H1 (cell line): ENCODE measurements around the gene SCN1B. TPM values are rescaled to one million over a fixed set of nuclear protein-coding genes. Genes with fewer than 3 reads are reported as not detected.

ENCODE experiments used
- ATF2 ChIP-seq: IDR thresholded peaks from 2 replicates; pipeline ENCODE4 v1.6.1; 2012; ENCODE audit warnings: low read length, inconsistent platforms
- CBX5 ChIP-seq: fragments of 300-800, 300-1000 bp; sonication (generic); IDR thresholded peaks from 2 replicates; pipeline ENCODE4 v1.7.1; 2016; ENCODE audit warnings: antibody characterized with exemption, low read length, low read depth
- FOSL1 ChIP-seq: IDR thresholded peaks from 2 replicates; pipeline ENCODE4 v1.6.1; 2011; ENCODE audit warnings: mild to moderate bottlenecking, low read depth, low read length, moderate library complexity; ENCODE audit not compliant: insufficient read depth
- KDM1A ChIP-seq: fragments of 200-600, 300-600 bp; sonication (generic); IDR thresholded peaks from 2 replicates; pipeline ENCODE4 v1.7.1; 2016; ENCODE audit warnings: mild to moderate bottlenecking, low read length, borderline replicate concordance
- SP4 ChIP-seq: IDR thresholded peaks from 2 replicates; pipeline ENCODE4 v1.6.1; 2012; ENCODE audit warnings: low read length, inconsistent platforms
- polyA plus RNA-seq, 7 experiments: library from polyadenylated mRNA; depleted of rRNA in 3 of 7; stranded (reverse) in 5 of 7; unstranded in 2 of 7; fragments of >200 nt in 5 of 7; fragments of 200-250 nt in 2 of 7; gene quantifications; 1 replicate in 5 of 7; 2 replicates in 1 of 7; 4 replicates in 1 of 7; pipeline versions ENCODE4 v1.2.1 to v1.2.3, GENCODE V29; 2011 to 2013; ENCODE audit warnings: missing spikeins in 2 of 7, mixed read lengths in 2 of 7
- total RNA-seq: library from RNA; stranded (reverse); fragmentation: NEBNext Ultra II Directional; extraction: Animal tissue kit (Norgen Biotek cat#: 25700); gene quantifications from 2 replicates; pipeline ENCODE4 v1.2.1, GENCODE V29; 2021

The SCN1B gene
- total and polyA plus RNA-seq, 2 of the 8 experiments (the other 6 are each of a cell fraction or from before 2014, with no cell fraction given) = 3.1 to 3.5 TPM

DNA sequence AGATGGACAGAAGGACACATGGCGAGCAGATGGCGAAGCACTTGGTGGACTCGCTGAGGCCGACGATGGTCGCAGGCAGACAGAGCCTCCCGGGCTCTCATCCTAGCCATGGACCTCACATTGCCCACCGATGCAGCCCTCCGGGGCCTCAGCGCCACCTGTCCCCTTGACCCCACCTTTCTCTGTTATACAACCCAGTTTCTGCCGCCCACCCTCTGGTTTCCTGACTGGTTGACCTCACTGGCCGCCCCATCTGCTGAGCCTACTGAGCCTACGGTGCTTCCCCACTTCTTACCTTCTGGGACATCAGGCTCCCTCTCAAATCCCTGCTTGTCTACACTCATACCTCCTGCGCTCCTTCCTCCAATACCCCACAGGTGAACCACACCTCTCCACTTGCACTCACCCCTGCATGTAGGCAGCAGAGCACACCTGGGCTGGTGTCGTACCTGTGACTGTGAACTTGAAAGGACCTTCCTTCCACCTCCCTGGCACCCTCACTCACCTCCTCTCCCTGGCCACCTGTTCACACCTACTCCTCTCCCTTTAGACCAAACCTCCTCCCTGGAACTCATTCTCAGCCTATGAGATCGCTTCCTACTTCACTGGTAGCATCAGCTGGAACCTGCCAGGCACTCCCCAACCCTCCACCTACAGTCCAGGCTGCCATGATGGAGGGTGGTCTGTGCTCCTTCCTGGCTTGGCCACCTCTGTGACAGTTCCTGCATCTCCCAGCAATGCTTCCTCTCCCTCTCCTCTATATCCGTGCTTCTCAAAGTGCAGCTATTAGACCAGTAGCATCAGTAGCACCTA, 47.3 kb downstream of the SCN1B start (continued):
- TF ChIP-seq SP4 = no peak
- TF ChIP-seq FOSL1 = no peak
- no peak for TF ChIP-seq ATF2
- no peak for TF ChIP-seq CBX5
- no peak for TF ChIP-seq KDM1A
